Heart left ventricle (tissue), 16 donors: ENCODE data around the gene NFKBIE. TPM values are rescaled to one million over a fixed set of nuclear protein-coding genes. Genes with fewer than 3 reads are reported as not detected.

Experiments
- ATAC-seq, 4 donors: fragments of 200-7000 bp; cut with Tn5 transposase; one replicate each; pipeline ENCODE4 v1.9.1; 2020 to 2022; ENCODE audit warnings: moderate library complexity in 4 of 4, mild to moderate bottlenecking in 3 of 4, moderate number of reproducible peaks in 1 of 4
- DNase-seq, 5 donors: peaks; one replicate each; pipeline ENCODE4 v3.0.0-alpha.2; 2020
- H3K27ac ChIP-seq, 12 donors: fragments of 200-600 bp; sonication (generic) in 4 of 12; one replicate each; pipeline versions ENCODE4 v1.5.0 to v1.8.0; 2016 to 2022; ENCODE audit warnings: mild to moderate bottlenecking in 2 of 12
- H3K27me3 ChIP-seq, 9 donors: fragments of 200-600 bp; sonication (generic) in 2 of 9; one replicate each; pipeline versions ENCODE4 v1.5.1 to v1.8.0; 2016 to 2022; ENCODE audit warnings: mild to moderate bottlenecking in 3 of 9
- H3K36me3 ChIP-seq, 9 donors: fragments of 200-600 bp; sonication (generic) in 2 of 9; one replicate each; pipeline versions ENCODE4 v1.5.0 to v1.8.0; 2018 to 2022; ENCODE audit warnings: mild to moderate bottlenecking in 2 of 9
- H3K4me1 ChIP-seq, 12 donors: fragments of 200-600 bp; sonication (generic) in 4 of 12; one replicate each; pipeline versions ENCODE4 v1.5.0 to v1.8.0; 2016 to 2022; ENCODE audit warnings: mild to moderate bottlenecking in 3 of 12
- H3K4me3 ChIP-seq, 12 donors: fragments of 200-600 bp; sonication (generic) in 4 of 12; one replicate each; pipeline versions ENCODE4 v1.5.0 to v1.8.0; 2017 to 2022; ENCODE audit warnings: mild to moderate bottlenecking in 9 of 12, moderate library complexity in 4 of 12
- H3K9me3 ChIP-seq, 12 donors: fragments of 200-600 bp; sonication (generic) in 4 of 12; one replicate each; pipeline versions ENCODE4 v1.5.0 to v1.8.0; 2016 to 2022; ENCODE audit warnings: mild to moderate bottlenecking in 1 of 12
- CTCF ChIP-seq, 12 donors: fragments of 200-600 bp; sonication (generic) in 4 of 12; IDR thresholded peaks; one replicate each; pipeline versions ENCODE4 v1.5.0 to v1.8.0; 2018 to 2022; ENCODE audit warnings: antibody characterized with exemption in 12 of 12, mild to moderate bottlenecking in 5 of 12
- POLR2A ChIP-seq, 2 donors: fragments of 450-650 bp; IDR thresholded peaks; one replicate each; pipeline ENCODE4 v1.6.1; 2017; ENCODE audit warnings: antibody characterized with exemption in 2 of 2, mild to moderate bottlenecking in 2 of 2, moderate library complexity in 2 of 2
- WGBS, 4 donors: extraction: QIAGEN DNeasy Blood & Tissue Kit in 2 of 4; methylation state at CpG; one replicate each; pipeline versions ENCODE4 v1.1.5 to v1.1.7; 2013 to 2018; 5-methylcytosine and 5-hydroxymethylcytosine counted together
- intact Hi-C, 10 donors: fragments of 100-400 bp; cut with DNase I; formaldehyde crosslinking; loops; one replicate each; pipeline versions ENCODE4 v1.11.1 to v1.14.2; 2022
- polyA plus RNA-seq, 2 donors: library from polyadenylated mRNA; stranded (reverse); fragments of 200-250 nt; gene quantifications; one replicate each; pipeline ENCODE4 v1.2.3, GENCODE V29; 2013
- total RNA-seq, 9 donors: library from RNA; depleted of rRNA in 2 of 9; stranded (reverse); fragments of >200 nt in 2 of 9; fragmentation: NEBNext Ultra II Directional in 3 of 9; extraction: Animal tissue kit (Norgen Biotek cat#: 25700) in 3 of 9; gene quantifications; one replicate each; pipeline versions ENCODE4 v1.1.0 to v1.2.4, GENCODE V29; 2016 to 2023
- donor health status: ischemic (EF 13 %, LVEDD 7.1; RV severe dilation, severe dysfunction).
- donor health status: healthy with polysubstance abuse.
- donor health status: DM: no; HTN: yes; CAD: no.
- donor health status: DM: no; HTN: no; CAD: no.
- donor health status: ischemic (EF 25% LVEDD 6.9; RV normal size, moderate dysfunction).
- donor health status: ischemic (EF 25% LVEDD 5.7; RV mildly dilated, moderate dysfunction).
- donor health status: healthy.
- donor health status: DM: yes; HTN: yes; CAD: no.
- donor health status: ischemic (EF 35%, LVEDD 5.7; RV mildly dilated, moderate dysfunction).
- donor health status: nonischemic (EF 11% LVEDD 7.7; RV severe dilation, severe dysfunction).
- donor health status: DM: yes; HTN: yes; CAD: no.
- donor health status: PGD.
- donor health status: ischemic (EF 29% LVEDD 5.4; RV normal size, mild dysfunction).
- donor health status: nonischemic (EF 23%, LVEDD 6.1; RV moderate dilation, normal function).

NFKBIE gene
- total and polyA plus RNA-seq, 11 donors: 2.5 to 13.1 (median 4.0) TPM

- peaks cover 5 to 93% (median 84%) of the 10 kb centered on the region in 12 donors for H3K4me1 ChIP-seq
- H3K9me3 ChIP-seq: no peaks in the 10 kb centered on the region
- no peaks in the 10 kb centered on the region for H3K27me3 ChIP-seq
- ATAC-seq (no peak), DNase-seq (no peak)
- WGBS, 4 donors: 71 to 79% (median 75%) methylated on average over 4 of the region's 4 CpGs
- H3K27ac ChIP-seq: peak overlapping the region; percentile 54 to 99 (median 92)
- H3K4me3 ChIP-seq: peak overlapping the region in 2 of 12 donors; percentile 67 to 84
- no peaks in the 10 kb centered on the region for H3K36me3 ChIP-seq
- intact Hi-C loops: loop anchor here in 4 of 10 donors (1.0 to 5.0 kb wide), 4 partner anchors 14 to 44 kb away; no protein-coding TSS in a partner anchor
- no peak for TF ChIP-seq POLR2A (IDR thresholded peaks at IDR 0.05)
- no peak for TF ChIP-seq CTCF (IDR thresholded peaks at IDR 0.05)
Measured at GRCh38 chr6:44220913-44221290, 44.4 kb downstream of the NFKBIE start.

- peaks cover 5 to 86% (median 76%) of the 10 kb centered on the region in 12 donors for H3K4me1 ChIP-seq
- intact Hi-C loops: loop anchor here in 4 of 10 donors (1.0 to 5.0 kb wide), 3 partner anchors 15 to 43 kb away; no protein-coding TSS in a partner anchor
- WGBS, 4 donors: 52 to 76% (median 54%) methylated on average over 20 to 28 of the region's 28 CpGs
- no peaks in the 10 kb centered on the region for H3K9me3 ChIP-seq
- peak overlapping the region; percentile 74 to 99 (median 92) for H3K27ac ChIP-seq
- TF ChIP-seq CTCF (IDR thresholded peaks at IDR 0.05): peak in 2 of 12 donors; percentile 7 to 28
- no peak for TF ChIP-seq POLR2A (IDR thresholded peaks at IDR 0.05)
- no peaks in the 10 kb centered on the region for H3K36me3 ChIP-seq
- H3K27me3 ChIP-seq: no peaks in the 10 kb centered on the region
- H3K4me3 ChIP-seq: peak overlapping the region; percentile 41 to 78 (median 61)
- ATAC-seq (no peak), DNase-seq (no peak)
Measured at GRCh38 chr6:44219815-44220784, 45.3 kb downstream of the NFKBIE start.

GRCh38 chr6:44219053-44219814 is 46.1 kb downstream of the NFKBIE start:
- no peaks in the 10 kb centered on the region for H3K9me3 ChIP-seq
- TF ChIP-seq POLR2A (IDR thresholded peaks at IDR 0.05) (peak in 1 of 2 donors; percentile 73), CTCF (IDR thresholded peaks at IDR 0.05) (peak in 2 of 12 donors; percentile 9 to 17)
- peak overlapping the region; percentile 41 to 78 (median 61) for H3K4me3 ChIP-seq
- ATAC-seq (peak; percentile 43 to 76 (median 74)), DNase-seq (peak; percentile 90 to 94 (median 93))
- H3K27me3 ChIP-seq: no peaks in the 10 kb centered on the region
- peak overlapping the region; percentile 74 to 99 (median 92) for H3K27ac ChIP-seq
- no peaks in the 10 kb centered on the region for H3K36me3 ChIP-seq
- 1 to 2% (median 1%) methylated on average over 26 to 45 of the region's 45 CpGs for WGBS, 4 donors
- H3K4me1 ChIP-seq: peaks cover 3 to 80% (median 67%) of the 10 kb centered on the region in 12 donors
- intact Hi-C loops: loop anchor here in 3 of 10 donors (1.0 to 5.0 kb wide), 2 partner anchors 19 to 42 kb away; no protein-coding TSS in a partner anchor
